A673 (cell line): Measurements from ENCODE around the gene PHF21B. TPM values are rescaled to one million over a fixed set of nuclear protein-coding genes. Genes with fewer than 3 reads are reported as not detected.

ENCODE experiments used
- BruUV-seq: library from RNA; stranded (reverse); fragments of 400-500 nt; replicated peaks from 2 replicates; lab custom pipeline; 2021; lab: Mats Ljungman, UMichigan
- CTCF ChIA-PET: fragments of 300-600 bp; sonication (Branson Sonifier 250); formaldehyde crosslinking; loops from one replicate; lab custom pipeline; 2022; ENCODE audit warnings: antibody characterized with exemption; lab: Charles Lee
- POLR2A ChIA-PET: fragments of 300-600 bp; sonication (Branson Sonifier 250); formaldehyde crosslinking; loops from one replicate; lab custom pipeline; 2022; ENCODE audit warnings: antibody characterized with exemption; ENCODE audit not compliant: low non-redundant PET; lab: Charles Lee
- DNase-seq: peaks from one replicate; pipeline ENCODE4 v3.0.0-alpha.2; 2015; ENCODE audit warnings: low spot score
- H3K27ac ChIP-seq: fragments of 200-600 bp; sonication (generic); 2 replicates; pipeline ENCODE4 v1.5.1; 2016; ENCODE audit warnings: mixed run types, low read depth, mild to moderate bottlenecking, mixed read lengths, antibody characterized with exemption, low read length; ENCODE audit not compliant: poor library complexity, severe bottlenecking
- H3K27me3 ChIP-seq: fragments of 200-600 bp; sonication (generic); replicated peaks from 2 replicates; pipeline ENCODE4 v1.6.1; 2017; ENCODE audit warnings: mixed run types, low read depth, mild to moderate bottlenecking, mixed read lengths, antibody characterized with exemption, low read length; ENCODE audit not compliant: insufficient read depth, poor library complexity
- H3K36me3 ChIP-seq: fragments of 200-600 bp; sonication (generic); 2 replicates; pipeline ENCODE4 v1.6.1; 2016; ENCODE audit warnings: mixed run types, mild to moderate bottlenecking, mixed read lengths, antibody characterized with exemption, low read length; ENCODE audit not compliant: insufficient read depth, poor library complexity, severe bottlenecking
- H3K4me1 ChIP-seq: fragments of 200-600 bp; sonication (generic); 2 replicates; pipeline ENCODE4 v1.6.1; 2017; ENCODE audit warnings: mixed run types, mild to moderate bottlenecking, mixed read lengths, antibody characterized with exemption, low read length; ENCODE audit not compliant: insufficient read depth, poor library complexity, severe bottlenecking
- H3K4me3 ChIP-seq: fragments of 200-600 bp; sonication (generic); 2 replicates; pipeline ENCODE4 v1.5.1; 2016; ENCODE audit warnings: low read depth, mixed run types, mild to moderate bottlenecking, mixed read lengths, low read length; ENCODE audit not compliant: poor library complexity, severe bottlenecking
- H3K9me3 ChIP-seq: fragments of 200-600 bp; sonication (generic); 2 replicates; pipeline ENCODE4 v1.6.1; 2016; ENCODE audit warnings: mixed run types, low read depth, mild to moderate bottlenecking, mixed read lengths, antibody characterized with exemption, low read length; ENCODE audit not compliant: poor library complexity, severe bottlenecking
- CTCF ChIP-seq: fragments of 300-800, 200-600 bp; sonication (generic); conservative IDR thresholded peaks from 2 replicates; pipeline ENCODE4 v1.5.1; 2017; ENCODE audit warnings: low read depth, mild to moderate bottlenecking, antibody characterized with exemption, low read length, moderate library complexity, mixed read lengths
- EZH2 ChIP-seq: fragments of 200-600 bp; sonication (generic); IDR thresholded peaks from 2 replicates; pipeline ENCODE4 v1.6.1; 2017; ENCODE audit warnings: borderline replicate concordance, low read depth, mild to moderate bottlenecking, mixed read lengths, antibody characterized with exemption, low read length; ENCODE audit not compliant: poor library complexity, severe bottlenecking
- intact Hi-C: fragments of 100-400 bp; cut with micrococcal nuclease; formaldehyde crosslinking; loops from one replicate; pipeline ENCODE4 v1.10.0; 2022; ENCODE audit not compliant: unreplicated experiment
- total RNA-seq: library from RNA; stranded (reverse); gene quantifications from 2 replicates; pipeline ENCODE4 v1.2.3, GENCODE V29; 2021

PHF21B gene
- total RNA-seq, 1 experiment from 2014 or later = 13.2 TPM

GRCh38 chr22:44935724-44936123, 74.1 kb downstream of the PHF21B start:
- no peak overlapping the region for H3K4me3 ChIP-seq
- TF ChIP-seq CTCF = no peak
- no peak for TF ChIP-seq EZH2
- BruUV-seq = no TSS peak
- H3K36me3 ChIP-seq = no peaks in the 10 kb centered on the region
- no peak for DNase-seq
- ChIA-PET POLR2A (no interaction called here), CTCF (no interaction called here)
- H3K27me3 ChIP-seq = no peaks in the 10 kb centered on the region
- no peaks in the 10 kb centered on the region for H3K9me3 ChIP-seq
- no peak overlapping the region for H3K27ac ChIP-seq
- peaks cover 11% of the 10 kb centered on the region for H3K4me1 ChIP-seq
- intact Hi-C loops = no loop called here

GRCh38 chr22:44934454-44934735, 75.4 kb downstream of the PHF21B start:
- POLR2A ChIA-PET = no interaction called here
- DNase-seq = no peak
- CTCF ChIA-PET = no interaction called here

DNA sequence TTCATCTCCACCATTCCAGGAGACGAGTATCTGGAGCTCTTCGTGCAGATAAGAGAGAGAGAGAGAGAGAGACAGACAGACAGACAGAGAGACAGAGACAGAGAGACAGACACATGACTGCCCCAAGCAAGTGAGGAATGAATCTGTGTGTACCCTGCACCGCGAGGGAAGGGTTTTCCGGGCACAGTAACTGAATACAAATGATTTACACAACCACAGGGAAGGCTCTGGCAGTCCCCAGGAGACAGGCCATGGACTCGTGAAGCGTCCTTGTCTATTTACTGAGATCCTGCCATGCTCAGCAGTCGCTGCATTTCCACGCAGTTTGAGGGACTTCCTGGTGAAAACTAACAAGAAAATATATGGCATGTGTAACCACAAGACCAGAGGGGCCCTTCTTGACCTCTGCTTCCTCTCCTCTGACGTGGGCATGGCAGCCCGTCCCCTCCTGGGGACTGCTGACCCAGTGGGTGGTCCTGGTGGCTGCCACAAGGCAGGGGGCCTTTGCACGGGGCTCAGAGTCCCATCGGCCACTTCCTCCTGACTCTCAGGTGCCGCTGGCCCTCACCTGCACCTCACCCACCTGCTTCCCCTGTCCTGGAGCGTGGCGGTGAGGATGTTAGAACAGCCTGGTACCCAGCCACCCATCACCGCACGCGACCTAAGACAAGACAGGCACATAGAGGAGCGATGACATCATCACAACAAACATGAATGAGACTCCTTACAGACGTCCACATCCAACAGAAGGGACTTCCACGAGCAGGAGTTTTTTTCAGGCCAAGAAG, 75.9 kb downstream of the PHF21B start:
- Histone ChIP-seq H3K27me3 (no peaks in the 10 kb centered on the region), H3K36me3 (no peaks in the 10 kb centered on the region), H3K4me1 (no peaks in the 10 kb centered on the region), H3K27ac (no peak overlapping the region), H3K9me3 (no peaks in the 10 kb centered on the region), H3K4me3 (no peak overlapping the region)
- intact Hi-C loops = no loop called here
- ChIA-PET POLR2A (no interaction called here), CTCF (no interaction called here)
- TF ChIP-seq CTCF = no peak
- no peak for TF ChIP-seq EZH2
- DNase-seq = no peak
- no TSS peak for BruUV-seq

More at GRCh38 chr22:44934454-44934735, 75.4 kb downstream of the PHF21B start:
- intact Hi-C loops = no loop called here
- Histone ChIP-seq H3K4me1 (no peaks in the 10 kb centered on the region), H3K9me3 (no peaks in the 10 kb centered on the region), H3K36me3 (no peaks in the 10 kb centered on the region), H3K27ac (no peak overlapping the region), H3K4me3 (no peak overlapping the region), H3K27me3 (no peaks in the 10 kb centered on the region)
- no TSS peak for BruUV-seq
- TF ChIP-seq EZH2 (no peak), CTCF (no peak)
